GM12873 (cell line): ENCODE data around the gene LTC4S.
A peak's percentile ranks its signal among the peaks of the same experiment; 100 is the strongest.

ENCODE experiments used
- CTCF ChIP-seq: IDR thresholded peaks from 2 replicates; pipeline ENCODE4 v1.5.1; 2012; ENCODE audit warnings: low read depth, mild to moderate bottlenecking, moderate library complexity, low read length, control low read depth; ENCODE audit not compliant: insufficient read depth; ENCODE audit errors: missing control alignments

LTC4S gene

GRCh38 chr5:179793468-179794139 is at the start of gene LTC4S:
TSS of gene LTC4S (plus strand) at chr5:179793986. CDS start at chr5:179794081, 95 bp downstream.
- no peak for TF ChIP-seq CTCF

- TF ChIP-seq CTCF, result no peak
Observed at GRCh38 chr5:179746872-179747271, 46.9 kb upstream of the LTC4S start.

GRCh38 chr5:179747811-179748210 is 46.0 kb upstream of the LTC4S start:
- TF ChIP-seq CTCF, result no peak

- peak; percentile 4 for TF ChIP-seq CTCF
Observed at GRCh38 chr5:179749857-179750508, 43.8 kb upstream of the LTC4S start.

GRCh38 chr5:179753971-179754370 is 39.8 kb upstream of the LTC4S start:
- TF ChIP-seq CTCF, result no peak

- TF ChIP-seq CTCF, result no peak
Observed at GRCh38 chr5:179755022-179755421, 38.8 kb upstream of the LTC4S start.

- no peak for TF ChIP-seq CTCF
Observed at GRCh38 chr5:179758955-179759354, 34.8 kb upstream of the LTC4S start.
